CD4-positive, alpha-beta T cell treated with Interleukin-15 for 4 hours (primary cell): Measurements from ENCODE around the gene SPIB.
A peak's percentile ranks its signal among the peaks of the same experiment; 100 is the strongest.
"Not testable (repeated sequence)": the region's sequence is repeated elsewhere in the genome, so short reads cannot be mapped to it uniquely, and the experiment has no call there.

Source experiments
- DNase-seq: peaks from one replicate; pipeline ENCODE4 v3.0.0-alpha.2; 2020; ENCODE audit warnings: low spot score

SPIB gene

GRCh38 chr19:50390952-50391351, 27.8 kb upstream of the SPIB start:
- not testable (repeated sequence) for DNase-seq

- DNase-seq, result no peak
Observed at GRCh38 chr19:50392759-50393158, 26.0 kb upstream of the SPIB start.

GRCh38 chr19:50393589-50393988, 25.1 kb upstream of the SPIB start:
- no peak for DNase-seq

GRCh38 chr19:50394017-50394416, 24.7 kb upstream of the SPIB start:
- no peak for DNase-seq

- no peak for DNase-seq
Observed at GRCh38 chr19:50398675-50399367, 19.9 kb upstream of the SPIB start.

GRCh38 chr19:50399368-50399745, 19.4 kb upstream of the SPIB start:
- DNase-seq, result no peak

- DNase-seq, result no peak
Observed at GRCh38 chr19:50401605-50402450, 16.9 kb upstream of the SPIB start.

GRCh38 chr19:50402544-50403301, 16.0 kb upstream of the SPIB start:
- DNase-seq, result no peak

- no peak for DNase-seq
Observed at GRCh38 chr19:50406156-50406820, 12.4 kb upstream of the SPIB start.

- DNase-seq, result no peak
Observed at GRCh38 chr19:50406829-50407228, 11.9 kb upstream of the SPIB start.

- no peak for DNase-seq
Observed at GRCh38 chr19:50409347-50409746, 9.4 kb upstream of the SPIB start.

- DNase-seq, result no peak
Observed at GRCh38 chr19:50410109-50410508, 8.6 kb upstream of the SPIB start.

GRCh38 chr19:50412419-50412818, 6.3 kb upstream of the SPIB start:
- DNase-seq, result no peak

- DNase-seq, result no peak
Observed at GRCh38 chr19:50413096-50413495, 5.6 kb upstream of the SPIB start.

- no peak for DNase-seq
Observed at GRCh38 chr19:50413531-50413930, 5.2 kb upstream of the SPIB start.

- DNase-seq, result peak; percentile 74
Observed at GRCh38 chr19:50414864-50415660, 3.7 kb upstream of the SPIB start.

GRCh38 chr19:50415661-50416033, 3.1 kb upstream of the SPIB start:
- no peak for DNase-seq

GRCh38 chr19:50416034-50416977, 2.4 kb upstream of the SPIB start:
- DNase-seq, result no peak

GRCh38 chr19:50417111-50418081, 1.3 kb upstream of the SPIB start:
- no peak for DNase-seq
